HepG2 (cell line): ENCODE data around the gene NAE1. TPM values are rescaled to one million over a fixed set of nuclear protein-coding genes. Genes with fewer than 3 reads are reported as not detected.

Source experiments
- ATAC-seq: fragments of 200-7000 bp; cut with Tn5 transposase; 3 replicates; pipeline ENCODE4 v1.9.1; 2020; ENCODE audit warnings: mild to moderate bottlenecking, moderate library complexity
- BruUV-seq: library from RNA; stranded (reverse); fragments of 400-500 nt; replicated peaks from 2 replicates; lab custom pipeline; 2021; lab: Mats Ljungman, UMichigan
- CTCF ChIA-PET: fragments of 300-600 bp; formaldehyde crosslinking; extraction: SDS; loops from one replicate; lab custom pipeline; 2021; ENCODE audit warnings: low total read pairs, inconsistent platforms, low intra/inter-chr PET ratio; lab: Yijun Ruan, JAX
- POLR2A ChIA-PET: fragments of 350-600 bp; sonication (Branson Sonifier 250); formaldehyde crosslinking; loops from one replicate; lab custom pipeline; 2020; ENCODE audit warnings: antibody characterized with exemption, inconsistent platforms; lab: Yijun Ruan, JAX
- DNase-seq: peaks from one replicate; pipeline ENCODE4 v3.0.0-alpha.2; 2015; ENCODE audit warnings: low spot score
- FAIRE-seq: peaks from 3 replicates; lab custom pipeline; 2011; peaks lifted over from hg19 to GRCh38; lab: Jason Lieb, UNC
- H2AFZ ChIP-seq: one replicate; pipeline ENCODE4 v1.6.1; 2011; ENCODE audit warnings: low read length, inconsistent platforms
- H3K27ac ChIP-seq: fragments of 300-600 bp; 3 replicates; pipeline ENCODE4 v1.8.0; 2011; ENCODE audit warnings: mixed run types, mild to moderate bottlenecking, mixed read lengths, low read length, inconsistent platforms; ENCODE audit not compliant: insufficient read depth; ENCODE audit errors: extremely low read length
- H3K27me3 ChIP-seq, 2 experiments: fragments of 200-600 bp in 1 of 2; 2 replicates in 1 of 2; 3 replicates in 1 of 2; pipeline versions ENCODE4 v1.6.0 to v1.8.0; 2011; ENCODE audit warnings: low read length in 2 of 2, mild to moderate bottlenecking in 2 of 2, moderate library complexity in 2 of 2, inconsistent platforms in 1 of 2; ENCODE audit not compliant: insufficient read depth in 2 of 2, control insufficient read depth in 1 of 2
- H3K36me3 ChIP-seq, 2 experiments: fragments of 200-600 bp in 1 of 2; replicated peaks in 1 of 2; 2 replicates in 1 of 2; 3 replicates in 1 of 2; pipeline versions ENCODE4 v1.5.1 to v1.8.0; 2011; ENCODE audit warnings: low read length in 2 of 2, inconsistent platforms in 1 of 2; ENCODE audit not compliant: insufficient read depth in 2 of 2, control insufficient read depth in 1 of 2
- H3K4me1 ChIP-seq: 2 replicates; pipeline ENCODE4 v1.5.1; 2012; ENCODE audit warnings: low read length, inconsistent platforms; ENCODE audit not compliant: insufficient read depth
- H3K4me2 ChIP-seq: 2 replicates; pipeline ENCODE4 v1.6.0; 2011; ENCODE audit warnings: low read depth, low read length, inconsistent platforms
- H3K4me3 ChIP-seq, 3 experiments: fragments of 200-600 bp in 1 of 3; sonication (generic), shearing (Covaris generic) in 1 of 3; replicated peaks in 1 of 3; 2 replicates each; pipeline ENCODE4 v1.5.1; 2011 to 2016; ENCODE audit warnings: low read length in 3 of 3, inconsistent platforms in 2 of 3, low read depth in 2 of 3, mild to moderate bottlenecking in 2 of 3, control low read depth in 1 of 3, mixed read lengths in 1 of 3; ENCODE audit not compliant: insufficient read depth in 1 of 3
- H3K79me2 ChIP-seq: one replicate; pipeline ENCODE4 v1.6.1; 2011; ENCODE audit warnings: low read length, inconsistent platforms; ENCODE audit not compliant: insufficient read depth
- H3K9ac ChIP-seq: 2 replicates; pipeline ENCODE4 v1.6.0; 2011; ENCODE audit warnings: mild to moderate bottlenecking, low read depth, low read length, inconsistent platforms; ENCODE audit not compliant: insufficient read depth
- H3K9me3 ChIP-seq: 2 replicates; pipeline ENCODE4 v1.5.1; 2012; ENCODE audit warnings: mild to moderate bottlenecking, low read length
- H4K20me1 ChIP-seq: 2 replicates; pipeline ENCODE4 v1.6.0; 2011; ENCODE audit warnings: inconsistent platforms, mild to moderate bottlenecking, low read length, moderate library complexity; ENCODE audit not compliant: insufficient read depth
- AGO2 ChIP-seq: fragments of 200-400 bp; formaldehyde crosslinking; optimal IDR thresholded peaks from 2 replicates; pipeline ENCODE3; 2017; ENCODE audit warnings: mild to moderate bottlenecking, low read depth, low read length, moderate library complexity
- CHD2 ChIP-seq: IDR thresholded peaks from 2 replicates; pipeline ENCODE4 v1.6.1; 2011; ENCODE audit warnings: low read depth, low read length, improper control_type of control experiment
- MYNN ChIP-seq: sonication (generic); formaldehyde crosslinking; IDR thresholded peaks from 2 replicates; pipeline ENCODE4 v1.4.0; 2020; ENCODE audit warnings: mild to moderate bottlenecking, low read depth, missing genetic modification reagents
- NCOA1 ChIP-seq: sonication (generic); formaldehyde crosslinking; IDR thresholded peaks from 2 replicates; pipeline ENCODE4 v1.9.0; 2021; ENCODE audit warnings: missing genetic modification reagents
- PHF8 ChIP-seq: sonication (generic); formaldehyde crosslinking; IDR thresholded peaks from 2 replicates; pipeline ENCODE4 v1.5.0; 2020; ENCODE audit warnings: missing genetic modification reagents
- POLR2G ChIP-seq: fragments of 200-400 bp; formaldehyde crosslinking; IDR thresholded peaks from 2 replicates; pipeline ENCODE4 v1.6.1; 2018; ENCODE audit warnings: mild to moderate bottlenecking, low read depth, low read length, moderate library complexity
- RBM22 ChIP-seq: fragments of 200-400 bp; formaldehyde crosslinking; optimal IDR thresholded peaks from 2 replicates; pipeline ENCODE3; 2017; ENCODE audit warnings: mild to moderate bottlenecking, low read length, moderate library complexity
- RCOR2 ChIP-seq: IDR thresholded peaks from 2 replicates; pipeline ENCODE4 v1.6.1; 2016; ENCODE audit warnings: missing biosample characterization, missing genetic modification reagents
- SAFB2 ChIP-seq: sonication (generic); formaldehyde crosslinking; IDR thresholded peaks from 2 replicates; pipeline ENCODE4 v1.5.1; 2020; ENCODE audit warnings: missing genetic modification reagents, low read depth, mild to moderate bottlenecking, borderline replicate concordance
- ZBTB1 ChIP-seq: sonication (generic); formaldehyde crosslinking; IDR thresholded peaks from 2 replicates; pipeline ENCODE4 v1.4.0; 2020; ENCODE audit warnings: missing genetic modification reagents, borderline replicate concordance
- ZNF503 ChIP-seq: sonication (generic); formaldehyde crosslinking; IDR thresholded peaks from 2 replicates; pipeline ENCODE4 v1.4.0; 2020; ENCODE audit warnings: missing genetic modification reagents
- ZNF607 ChIP-seq: sonication (generic); formaldehyde crosslinking; IDR thresholded peaks from 2 replicates; pipeline ENCODE4 v1.5.1; 2020; ENCODE audit warnings: missing genetic modification reagents, mild to moderate bottlenecking, borderline replicate concordance
- ZNF619 ChIP-seq: sonication (generic); formaldehyde crosslinking; IDR thresholded peaks from 2 replicates; pipeline ENCODE4 v1.4.0; 2020; ENCODE audit warnings: mild to moderate bottlenecking, missing genetic modification reagents
- ZNF761 ChIP-seq: sonication (generic); formaldehyde crosslinking; conservative IDR thresholded peaks from 2 replicates; pipeline ENCODE4 v1.4.0; 2020; ENCODE audit warnings: mild to moderate bottlenecking, missing genetic modification reagents
- ZNF780A ChIP-seq: sonication (generic); formaldehyde crosslinking; IDR thresholded peaks from 2 replicates; pipeline ENCODE4 v1.8.0; 2022; ENCODE audit warnings: mild to moderate bottlenecking, missing genetic modification reagents, moderate library complexity
- WGBS: methylation state at CpG from one replicate; pipeline ENCODE4 v1.1.6; 2017; ENCODE audit warnings: low lambda C conversion rate; 5-methylcytosine and 5-hydroxymethylcytosine counted together
- in situ Hi-C: cut with HindIII; loops from 2 replicates; pipeline ENCODE4 v1.10.0; 2017; ENCODE audit warnings: low pct_unique_long_range_greater_than_20kb; ENCODE audit not compliant: extremely low pct_ligation_motif_present
- intact Hi-C: fragments of 100-400 bp; cut with micrococcal nuclease; formaldehyde crosslinking; loops from one replicate; pipeline ENCODE4 v1.10.0; 2022; ENCODE audit not compliant: unreplicated experiment
- polyA plus RNA-seq, 8 experiments: library from polyadenylated mRNA; depleted of rRNA in 3 of 8; stranded (reverse) in 7 of 8; unstranded in 1 of 8; fragments of >200 nt; fragmentation: Illumina TruSeq in 4 of 8; extraction: Trizol in 4 of 8; gene quantifications; 2 replicates each; pipeline versions ENCODE4 v1.2.1 to v1.2.3, GENCODE V29; 2011 to 2016; ENCODE audit warnings: low read depth in 4 of 8, missing spikeins in 1 of 8, mixed read lengths in 1 of 8; ENCODE audit not compliant: insufficient read depth in 1 of 8
- total RNA-seq, 5 experiments: library from RNA; depleted of rRNA; stranded (reverse); fragments of >200 nt; fragmentation: Illumina TruSeq; extraction: Trizol; gene quantifications; 2 replicates each; pipeline ENCODE4 v1.2.3, GENCODE V29; 2016; ENCODE audit warnings: low read depth in 1 of 5
- TF ChIP-seq, protein P1 (sequence below): sonication (generic); formaldehyde crosslinking; IDR thresholded peaks from 2 replicates; pipeline ENCODE4 v1.4.0; 2020; ENCODE audit warnings: missing genetic modification reagents

The NAE1 gene
- total and polyA plus RNA-seq, 2 of the 13 experiments (the other 11 are each of a cell fraction or from before 2014, with no cell fraction given) = 95.7 to 206 TPM

DNA sequence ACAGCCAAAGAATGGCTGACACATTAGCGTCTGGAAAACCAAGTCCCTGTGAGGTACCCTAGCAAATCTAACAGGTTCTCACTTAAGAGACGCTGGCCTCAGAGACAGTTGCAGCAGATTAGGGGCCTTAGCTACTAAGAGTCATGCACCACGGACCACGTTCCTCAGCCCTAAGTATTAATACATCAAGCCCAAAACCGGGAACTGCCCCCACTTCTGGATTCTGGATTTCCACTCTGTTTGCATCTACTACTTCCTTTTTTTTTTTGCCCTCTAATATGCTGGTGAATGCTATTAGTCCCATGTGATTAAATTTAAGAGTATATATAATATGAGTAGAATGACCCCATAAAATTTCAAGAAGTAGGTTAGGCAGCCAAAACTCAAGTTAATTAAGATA, 28.6 kb downstream of the NAE1 start:
- H3K4me3 ChIP-seq = no peak overlapping the region
- in situ Hi-C loops = no loop called here
- intact Hi-C loops = no loop called here
- POLR2A ChIA-PET = no interaction called here
- H3K79me2 ChIP-seq = no peaks in the 10 kb centered on the region
- H3K9ac ChIP-seq = no peak overlapping the region
- peaks cover 15 to 23% of the 10 kb centered on the region in 2 experiments for H3K36me3 ChIP-seq
- H3K9me3 ChIP-seq = no peaks in the 10 kb centered on the region
- CTCF ChIA-PET = no interaction called here
- H4K20me1 ChIP-seq = no peaks in the 10 kb centered on the region
- FAIRE-seq (no peak), DNase-seq (no peak), ATAC-seq (no peak; the same call in 2 of the 3 replicates)
- TF ChIP-seq RBM22 = peak; percentile 32
- TF ChIP-seq ZBTB1 = no peak
- TF ChIP-seq ZNF619 = no peak
- no peak for TF ChIP-seq RCOR2 (CRISPR knock-in tag)
- no peak for TF ChIP-seq NCOA1
- H3K27me3 ChIP-seq = no peaks in the 10 kb centered on the region
- no peak overlapping the region for H3K27ac ChIP-seq
- WGBS = 94% methylated on average over 5 of the region's 5 CpGs
- H3K4me1 ChIP-seq = no peaks in the 10 kb centered on the region
- no peak overlapping the region for H2AFZ ChIP-seq
- H3K4me2 ChIP-seq = no peak overlapping the region
- no TSS peak for BruUV-seq

DNA sequence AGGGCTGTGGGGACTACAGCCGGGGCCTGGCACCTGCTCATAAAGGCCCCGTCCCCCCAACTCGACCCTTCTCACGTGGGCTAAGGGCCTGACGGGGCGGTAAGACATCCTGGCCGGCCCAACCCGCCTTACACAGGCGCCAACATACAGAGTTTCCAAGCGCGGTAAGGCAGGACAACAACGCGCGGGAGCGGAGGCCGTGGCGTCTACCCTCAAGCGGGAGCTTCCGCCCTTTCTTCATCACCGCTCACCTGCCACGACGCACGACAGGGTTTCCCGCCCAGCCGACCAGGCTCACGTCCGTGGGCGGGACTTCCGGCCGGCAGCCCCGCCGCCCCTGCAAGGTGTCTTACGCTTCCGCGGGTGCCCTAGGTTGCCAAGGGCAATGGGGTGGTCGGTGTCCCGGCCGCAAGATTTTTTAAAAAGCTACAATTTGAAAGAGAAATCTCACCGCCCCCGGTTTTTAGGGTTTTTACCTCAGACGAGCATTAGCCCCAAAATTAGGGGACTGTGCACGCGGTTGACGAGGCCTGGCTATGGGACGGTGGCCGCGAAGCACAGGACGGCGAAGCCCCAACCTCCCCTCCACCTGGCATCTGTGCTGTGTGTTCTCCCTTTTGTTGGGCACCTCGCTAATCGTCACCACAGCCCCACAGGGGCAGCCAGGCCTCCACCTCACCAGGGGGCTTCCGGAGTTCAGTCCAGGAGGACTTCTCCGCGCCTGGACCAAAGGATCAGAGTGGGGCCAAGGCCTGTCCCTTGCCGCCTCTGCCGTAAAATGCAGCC, 29.3 kb downstream of the NAE1 start, which contains the start of gene TERB1:
Gene TERB1, minus strand, starts transcription at position 265 of the 786 bp plus-strand sequence. CDS start 4,786 bp downstream, outside the sequence.
- no TSS peak for BruUV-seq
- H3K9me3 ChIP-seq = no peaks in the 10 kb centered on the region
- POLR2A ChIA-PET = no interaction called here
- H3K4me2 ChIP-seq = no peak within 1 kb of the TSS
- FAIRE-seq (no peak), ATAC-seq (peak; percentile 51), DNase-seq (no peak)
- intact Hi-C loops = no loop called here
- no peaks in the 10 kb centered on the region for H3K27me3 ChIP-seq
- H4K20me1 ChIP-seq = no peaks in the 10 kb centered on the region
- H3K27ac ChIP-seq = no peak within 1 kb of the TSS
- peaks cover 13 to 19% of the 10 kb centered on the region in 2 experiments for H3K36me3 ChIP-seq
- WGBS = 97% methylated on average over 56 of the region's 56 CpGs
- H3K4me1 ChIP-seq = no peaks in the 10 kb centered on the region
- H2AFZ ChIP-seq = no peak within 1 kb of the TSS
- H3K4me3 ChIP-seq = no peak within 1 kb of the TSS
- H3K9ac ChIP-seq = no peak within 1 kb of the TSS
- H3K79me2 ChIP-seq = no peaks in the 10 kb centered on the region
- in situ Hi-C loops = no loop called here
- CTCF ChIA-PET = no interaction called here
- TF ChIP-seq ZNF761 (CRISPR knock-in tag) (no peak), PHF8 (CRISPR knock-in tag) (no peak), MYNN (no peak), ZNF503 (no peak), SAFB2 (CRISPR knock-in tag) (no peak), ZNF607 (CRISPR knock-in tag) (no peak), AGO2 (peak; percentile 95), CHD2 (no peak), ZNF780A (no peak), POLR2G (peak; percentile 48)
- TF ChIP-seq, protein P1, sequence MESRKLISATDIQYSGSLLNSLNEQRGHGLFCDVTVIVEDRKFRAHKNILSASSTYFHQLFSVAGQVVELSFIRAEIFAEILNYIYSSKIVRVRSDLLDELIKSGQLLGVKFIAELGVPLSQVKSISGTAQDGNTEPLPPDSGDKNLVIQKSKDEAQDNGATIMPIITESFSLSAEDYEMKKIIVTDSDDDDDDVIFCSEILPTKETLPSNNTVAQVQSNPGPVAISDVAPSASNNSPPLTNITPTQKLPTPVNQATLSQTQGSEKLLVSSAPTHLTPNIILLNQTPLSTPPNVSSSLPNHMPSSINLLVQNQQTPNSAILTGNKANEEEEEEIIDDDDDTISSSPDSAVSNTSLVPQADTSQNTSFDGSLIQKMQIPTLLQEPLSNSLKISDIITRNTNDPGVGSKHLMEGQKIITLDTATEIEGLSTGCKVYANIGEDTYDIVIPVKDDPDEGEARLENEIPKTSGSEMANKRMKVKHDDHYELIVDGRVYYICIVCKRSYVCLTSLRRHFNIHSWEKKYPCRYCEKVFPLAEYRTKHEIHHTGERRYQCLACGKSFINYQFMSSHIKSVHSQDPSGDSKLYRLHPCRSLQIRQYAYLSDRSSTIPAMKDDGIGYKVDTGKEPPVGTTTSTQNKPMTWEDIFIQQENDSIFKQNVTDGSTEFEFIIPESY = 0 out of 2 replicates have a peak, but pooled peaks have one; percentile 12
